Central memory CD4-positive, alpha-beta T cell (primary cell): ENCODE results near the gene GALNT15.

ENCODE experiments used
- DNase-seq: peaks from one replicate; pipeline ENCODE4 v3.0.0; 2022

Gene GALNT15

DNA sequence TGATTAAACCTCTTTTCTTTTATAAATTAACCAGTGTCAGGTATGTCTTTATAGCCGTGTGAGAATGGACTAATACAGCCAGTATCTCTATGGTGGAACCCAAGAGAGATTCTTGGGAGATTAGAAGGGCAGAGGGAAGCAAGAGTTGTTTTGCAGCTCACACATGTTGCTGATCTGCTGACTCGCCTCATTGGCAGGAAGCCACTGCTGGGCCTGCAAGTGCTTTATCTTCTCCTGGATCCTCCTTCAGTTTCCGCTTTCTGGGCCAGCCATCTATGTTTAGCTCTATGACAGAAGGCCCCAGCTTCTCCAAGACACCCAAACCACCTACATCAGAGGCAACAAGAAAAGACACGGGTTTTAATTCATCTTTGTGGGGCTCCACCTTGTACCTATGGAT, 23.4 kb upstream of the GALNT15 start:
- no peak for DNase-seq

DNA sequence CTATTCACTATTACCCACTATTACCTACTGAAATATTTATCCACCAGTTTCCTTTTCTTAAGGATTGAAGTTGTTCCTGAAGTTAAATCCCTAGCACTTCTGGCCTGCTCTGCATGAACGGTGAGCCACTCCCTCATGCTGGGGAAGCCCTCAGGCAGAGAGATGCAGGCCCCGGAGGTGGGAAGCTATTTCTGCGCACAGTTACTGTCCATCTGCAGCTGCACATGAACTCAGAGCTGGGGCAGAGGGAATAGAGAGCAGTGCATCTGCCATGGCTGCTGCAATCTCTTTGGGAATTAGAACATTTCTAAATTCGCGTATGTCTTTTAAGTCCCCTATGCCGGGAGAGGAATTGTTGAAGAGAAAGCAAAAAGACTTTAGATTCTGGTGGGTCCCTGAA, 6.3 kb upstream of the GALNT15 start:
- no peak for DNase-seq

GRCh38 chr3:16171009-16171408, 3.5 kb upstream of the GALNT15 start:
- DNase-seq, result no peak

- no peak for DNase-seq
Observed at GRCh38 chr3:16171825-16172224, 2.7 kb upstream of the GALNT15 start.

DNA sequence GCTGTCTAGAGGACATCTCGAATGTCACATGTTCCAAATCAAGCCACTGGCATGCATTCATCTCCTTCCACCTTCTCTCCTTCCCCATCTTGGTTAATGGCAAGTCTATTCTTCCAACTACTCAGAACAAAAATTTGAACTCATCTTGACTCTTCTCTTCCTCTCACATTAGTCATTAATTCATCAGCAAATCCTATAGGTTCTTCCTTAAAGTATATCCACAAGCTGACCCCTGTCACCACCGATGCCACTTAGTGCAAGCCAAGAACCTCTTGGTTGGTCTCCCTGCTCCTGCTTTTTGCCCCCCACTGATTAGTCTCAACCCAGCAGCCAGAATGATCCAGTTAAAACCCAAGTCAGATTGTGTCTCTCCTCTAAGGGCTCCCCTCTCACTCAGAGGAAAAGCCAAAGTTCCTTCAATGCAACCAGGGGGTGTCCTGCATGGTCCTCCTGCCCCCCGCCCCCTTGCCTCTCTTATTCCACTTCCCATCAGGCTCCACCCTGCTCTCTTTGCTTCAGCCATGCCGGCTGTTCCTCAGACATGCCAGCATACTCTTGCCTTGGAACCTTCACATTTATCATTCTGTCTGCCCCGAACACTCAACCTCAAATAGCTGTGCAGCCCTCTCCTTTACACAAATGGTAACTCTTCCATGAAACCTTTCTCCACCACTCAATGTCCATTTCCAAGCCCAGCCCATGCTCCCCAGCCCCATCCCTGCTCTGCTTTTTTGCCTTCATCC, 1.0 kb upstream of the GALNT15 start:
- no peak for DNase-seq

DNA sequence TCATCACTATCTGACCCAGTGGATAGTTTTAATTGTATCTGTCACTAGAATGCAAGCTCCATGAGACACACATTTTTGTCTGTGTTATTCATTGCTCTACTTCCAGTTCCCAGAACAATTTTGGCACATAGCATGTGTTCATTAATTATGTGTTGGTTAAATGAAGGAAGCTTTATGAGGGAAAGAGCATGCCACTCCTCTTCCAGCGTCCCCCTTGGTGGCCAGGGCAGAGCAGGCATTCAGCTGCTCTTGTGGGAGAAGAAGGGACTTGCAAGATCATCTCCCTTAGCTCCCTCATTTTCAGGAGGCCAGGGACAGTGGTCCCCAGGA, 489 bp upstream of the GALNT15 start:
- DNase-seq, result no peak

- DNase-seq, result no peak
Observed at GRCh38 chr3:16174976-16175901, 759 bp downstream of the GALNT15 start.

DNA sequence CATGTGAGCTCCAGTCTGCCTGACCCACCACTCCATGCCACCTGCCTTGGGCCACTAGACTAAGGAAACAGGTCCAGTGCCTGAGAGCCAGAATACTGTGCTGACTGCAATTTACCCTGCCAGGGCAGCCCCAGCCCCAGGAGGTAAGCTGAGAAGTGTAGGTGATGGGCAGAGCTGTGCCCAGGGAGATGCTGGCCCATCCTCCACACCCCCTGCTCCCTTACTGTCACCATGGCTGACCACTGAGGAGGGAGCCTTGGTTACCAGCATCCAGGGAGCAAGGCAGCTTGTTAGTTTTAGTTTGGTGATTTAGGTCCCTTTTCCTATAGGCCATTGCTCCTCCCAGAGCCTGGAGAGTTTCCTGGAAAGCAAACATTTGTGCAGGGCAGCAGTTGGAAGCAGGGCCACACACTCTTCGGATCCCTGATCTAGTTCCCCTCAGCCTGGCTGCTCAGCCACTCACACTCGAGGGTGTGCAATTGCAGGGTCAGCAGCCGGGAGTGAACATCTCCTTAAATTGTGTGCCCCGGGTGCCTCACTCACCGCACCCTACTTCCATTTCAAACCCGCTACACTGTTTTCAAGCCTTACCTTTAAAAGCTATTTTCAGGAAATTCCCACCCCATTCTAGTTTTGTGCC, 2.0 kb downstream of the GALNT15 start:
- no peak for DNase-seq

- DNase-seq, result no peak
Observed at GRCh38 chr3:16177382-16177781, 2.9 kb downstream of the GALNT15 start.

- DNase-seq, result peak; percentile 25
Observed at GRCh38 chr3:16177962-16178627, 3.6 kb downstream of the GALNT15 start.

GRCh38 chr3:16178628-16178988, 4.1 kb downstream of the GALNT15 start:
- no peak for DNase-seq

DNA sequence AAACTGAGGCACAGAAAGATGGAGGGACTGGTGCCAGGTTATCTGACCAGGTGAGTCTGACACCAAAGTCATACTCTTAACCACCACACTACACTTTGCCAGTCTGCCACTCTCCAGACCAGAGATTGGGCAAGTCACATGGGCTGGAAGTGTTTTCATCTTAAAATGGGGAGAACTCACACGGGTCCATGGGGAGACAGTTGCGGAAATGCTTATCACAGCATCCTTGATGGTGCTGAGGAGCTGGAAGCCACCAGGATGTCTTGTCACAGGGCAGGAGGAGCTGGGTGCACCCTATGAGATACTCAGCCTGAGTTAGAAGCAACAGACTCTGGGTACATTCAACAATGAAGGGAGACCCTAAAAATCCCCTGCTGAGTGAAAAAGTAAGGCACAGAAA, 4.8 kb downstream of the GALNT15 start:
- DNase-seq, result no peak

DNA sequence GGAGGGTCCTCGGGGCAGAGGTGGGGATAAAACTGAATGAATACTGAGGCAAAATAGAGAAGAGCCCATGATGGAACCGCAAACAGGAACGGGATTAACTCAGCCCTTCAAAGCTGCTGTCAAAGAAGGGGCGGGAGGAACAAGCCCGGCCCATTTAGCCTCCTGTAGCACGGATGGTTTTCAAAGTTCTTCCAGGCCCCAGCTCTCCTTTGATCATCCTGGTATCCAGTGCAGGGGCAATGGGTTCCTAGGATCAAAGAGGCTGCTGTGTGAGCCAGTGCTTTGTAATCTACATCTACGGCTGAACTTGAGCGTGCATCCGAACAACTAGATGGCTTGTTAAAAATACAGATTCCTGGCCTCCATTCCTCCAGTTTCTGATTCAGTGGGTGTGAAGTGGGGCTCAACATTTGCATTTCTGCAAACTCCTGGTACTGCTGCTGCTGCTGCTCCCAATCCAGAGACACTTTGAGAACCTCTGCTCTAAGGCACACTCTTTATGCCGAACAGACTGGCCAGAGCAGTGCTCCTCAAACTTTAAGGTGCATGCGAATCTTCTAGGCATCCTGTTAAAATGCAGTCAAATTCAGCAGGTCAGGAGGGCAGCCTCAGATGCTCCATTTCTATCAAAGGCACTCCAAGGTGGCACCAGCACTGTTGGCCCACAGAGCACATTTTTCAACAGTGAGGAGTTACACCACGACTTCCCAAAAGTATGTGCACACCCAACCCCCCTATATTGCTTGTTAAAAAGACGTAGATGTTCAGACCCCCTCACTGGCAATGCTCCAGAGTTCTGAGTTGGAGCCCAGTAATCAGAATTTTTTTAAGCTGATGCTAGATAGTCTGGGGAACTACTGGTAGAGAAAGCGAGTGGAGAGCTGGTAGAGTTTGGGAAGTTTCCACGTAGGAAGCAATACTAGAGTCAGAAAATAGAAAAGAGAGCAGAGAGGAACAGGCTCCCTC, 5.6 kb downstream of the GALNT15 start:
- no peak for DNase-seq

GRCh38 chr3:16180737-16181134, 6.3 kb downstream of the GALNT15 start:
- no peak for DNase-seq

- no peak for DNase-seq
Observed at GRCh38 chr3:16181361-16181760, 6.9 kb downstream of the GALNT15 start.

DNA sequence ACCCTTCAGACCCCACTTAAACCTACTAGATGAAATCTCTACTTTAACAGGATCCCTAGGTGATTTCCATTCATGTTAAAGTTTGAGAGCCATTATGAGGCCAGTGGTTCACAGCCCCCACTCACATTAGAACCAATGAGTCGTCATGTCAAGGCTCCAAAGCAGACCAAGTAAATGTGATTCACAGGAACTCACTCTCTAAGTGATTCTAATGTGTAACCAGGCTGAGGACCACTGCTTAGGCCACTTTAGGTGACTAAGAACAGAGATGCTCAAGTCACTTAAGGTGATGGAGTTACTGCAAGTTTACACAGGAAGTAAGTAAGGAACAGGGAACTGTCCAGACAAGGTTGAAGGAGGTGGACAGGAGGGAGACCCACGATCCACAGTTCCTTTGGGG, 7.7 kb downstream of the GALNT15 start:
- DNase-seq, result no peak

- no peak for DNase-seq
Observed at GRCh38 chr3:16182612-16183011, 8.1 kb downstream of the GALNT15 start.

DNA sequence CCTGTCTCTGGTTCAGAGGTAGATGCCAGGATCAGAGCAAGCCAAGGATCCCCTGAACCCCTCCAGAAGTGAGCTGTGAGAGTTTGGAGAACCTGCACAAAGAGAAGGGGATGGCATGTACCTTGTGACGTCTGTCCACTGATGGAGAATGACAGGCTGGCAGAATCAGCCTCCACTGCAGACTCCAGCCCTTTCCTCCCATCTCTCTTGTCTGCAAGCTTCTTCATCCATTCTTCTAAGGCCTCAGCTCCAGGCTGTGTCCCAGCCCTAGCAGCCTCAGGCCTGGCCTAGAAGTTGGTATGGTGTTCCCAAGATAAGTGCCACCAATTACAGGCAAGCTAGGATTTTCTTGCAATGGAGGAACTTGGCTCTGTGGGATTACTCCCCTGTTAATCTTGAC, 8.6 kb downstream of the GALNT15 start:
- no peak for DNase-seq

GRCh38 chr3:16183601-16184270, 9.3 kb downstream of the GALNT15 start:
- no peak for DNase-seq

- DNase-seq, result no peak
Observed at GRCh38 chr3:16186086-16186485, 11.6 kb downstream of the GALNT15 start.

- DNase-seq, result no peak
Observed at GRCh38 chr3:16186565-16186964, 12.1 kb downstream of the GALNT15 start.
